Activated CD4-positive, alpha-beta T cell treated with anti-CD3 and anti-CD28 coated beads, Interleukin-2, Interleukin-6, amounts not matched to agents 100 ng/mL and 50 ng/mL, durations not matched to agents 16 hours and 8 hours (primary cell): ENCODE results near the gene CELSR1.

ENCODE experiments used
- DNase-seq: peaks from one replicate; pipeline ENCODE4 v3.0.0-alpha.2; 2020

CELSR1 gene

DNA sequence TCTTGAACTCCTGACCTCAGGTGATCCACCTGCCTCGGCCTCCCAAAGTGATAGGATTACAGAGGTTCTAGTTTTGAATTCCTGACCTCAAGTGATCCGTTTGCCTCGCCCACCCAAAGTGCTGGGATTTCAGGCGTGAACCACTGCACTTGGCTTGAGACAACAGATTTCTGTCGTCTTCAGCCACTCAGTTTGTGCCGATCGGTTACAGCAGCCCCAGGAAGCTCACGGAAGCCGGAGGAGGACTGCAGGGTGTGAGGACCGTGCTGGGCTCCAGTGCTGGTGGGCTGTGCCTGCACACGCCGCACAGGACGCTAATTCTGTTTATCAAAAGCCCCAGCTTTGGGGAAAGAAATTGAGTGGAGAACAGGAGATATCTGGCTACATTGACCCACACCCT, 82.0 kb downstream of the CELSR1 start:
- DNase-seq, result no peak

DNA sequence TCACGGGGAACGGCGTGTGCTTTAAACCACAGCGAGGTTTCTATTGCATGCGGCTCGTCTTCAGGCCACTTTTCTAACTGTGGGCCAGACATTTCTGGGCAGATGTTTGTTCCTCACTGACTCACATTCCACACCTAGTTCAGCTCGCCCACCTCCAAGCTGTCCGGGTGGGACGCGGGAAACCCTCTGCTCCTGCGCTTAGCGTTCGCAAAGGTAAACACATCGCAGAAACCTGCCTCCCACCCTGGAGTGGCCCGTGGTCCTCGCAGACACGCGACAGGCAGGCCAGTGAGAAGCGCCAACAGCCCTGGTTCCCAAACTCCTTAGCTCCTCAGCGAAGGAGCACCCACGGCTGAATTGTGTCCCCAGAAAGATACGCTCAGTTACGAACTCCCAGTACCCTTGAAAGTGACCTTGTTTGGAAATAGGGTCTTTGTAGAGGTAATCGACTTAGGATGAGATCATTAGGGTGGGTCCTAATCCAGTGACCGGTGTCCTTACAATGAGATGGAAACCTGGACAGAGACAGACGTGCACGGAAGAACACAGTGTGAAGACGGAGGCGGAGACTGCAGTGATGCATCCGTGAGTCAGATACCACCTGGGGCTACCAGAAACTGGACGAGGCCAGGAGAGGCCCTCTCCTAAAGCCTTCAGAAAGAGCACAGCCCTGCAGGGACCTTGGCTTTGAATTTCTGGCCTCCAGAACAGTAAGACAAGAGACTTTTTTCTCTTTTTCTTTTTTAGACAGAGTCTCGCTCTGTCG, 82.7 kb downstream of the CELSR1 start:
- no peak for DNase-seq

DNA sequence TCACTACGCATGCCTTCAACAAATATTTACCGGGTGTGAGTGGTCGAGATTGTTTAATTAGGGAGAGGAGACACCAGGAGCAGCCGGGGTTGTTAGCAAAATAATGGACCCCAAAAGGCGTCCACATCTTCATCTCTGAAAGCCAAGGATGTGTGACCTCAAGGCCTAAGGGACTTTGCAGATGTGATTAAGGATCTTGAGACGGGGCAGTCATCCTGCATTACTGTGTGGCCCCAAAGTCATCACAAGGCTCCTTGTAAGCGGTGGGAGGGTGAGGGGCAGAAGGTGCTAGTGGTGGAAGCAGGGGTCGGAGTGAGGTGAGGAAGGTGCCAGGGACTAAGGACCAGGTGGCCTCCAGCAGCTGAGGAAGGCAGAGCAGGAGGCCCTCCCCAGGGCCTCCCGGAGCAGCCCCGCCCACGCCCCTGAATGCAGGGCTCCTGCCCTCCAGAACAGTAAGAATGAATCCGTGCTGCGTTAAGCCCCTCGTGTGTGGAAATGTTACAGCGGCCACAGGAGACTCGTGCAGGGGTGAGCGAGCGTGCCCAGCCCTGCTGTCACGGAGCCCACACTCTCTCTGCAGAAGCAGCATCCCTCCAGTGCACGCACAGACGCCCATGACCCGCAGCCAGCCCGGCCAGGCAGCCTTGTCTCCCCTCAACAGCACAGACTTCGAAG, 83.5 kb downstream of the CELSR1 start:
- no peak for DNase-seq

DNA sequence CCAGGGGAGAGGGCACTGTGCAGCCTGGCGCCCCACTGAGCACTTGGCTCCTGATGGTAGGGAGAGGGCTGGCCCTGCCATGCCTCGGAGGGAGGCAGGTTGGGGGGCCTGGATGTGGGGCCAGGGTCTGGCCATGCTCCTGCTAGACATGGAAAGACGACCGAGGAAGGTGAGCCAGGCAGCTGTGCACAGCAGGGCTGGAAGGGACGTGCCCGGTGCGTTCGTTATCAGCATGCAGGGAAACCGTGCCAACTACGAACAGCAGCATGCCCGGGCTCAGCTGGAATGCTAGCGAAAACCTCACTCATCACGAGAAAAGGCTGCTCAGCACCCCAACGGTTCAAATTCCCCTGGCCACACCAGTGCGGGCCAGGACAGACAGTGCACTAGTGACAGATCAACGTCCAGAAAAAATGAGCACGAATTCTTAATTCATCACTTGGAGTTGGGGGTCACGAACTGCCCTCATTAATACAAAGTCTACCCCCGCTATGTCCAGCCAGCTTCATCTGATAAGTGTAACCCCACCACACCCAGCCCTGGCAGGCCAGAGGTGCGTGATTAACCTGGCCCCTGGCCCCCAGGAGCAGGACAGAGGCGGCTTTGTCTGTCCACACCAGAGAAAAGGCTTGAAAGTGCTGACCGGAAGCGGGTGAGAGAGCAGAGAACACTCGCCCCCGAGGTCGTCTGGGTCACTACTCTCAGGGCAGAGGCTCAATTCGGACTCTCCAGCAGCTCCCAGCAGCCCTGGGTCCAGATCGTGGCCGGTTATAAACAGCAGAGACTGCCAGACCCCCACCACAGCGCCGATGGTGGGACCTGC, 84.2 kb downstream of the CELSR1 start:
- no peak for DNase-seq

DNA sequence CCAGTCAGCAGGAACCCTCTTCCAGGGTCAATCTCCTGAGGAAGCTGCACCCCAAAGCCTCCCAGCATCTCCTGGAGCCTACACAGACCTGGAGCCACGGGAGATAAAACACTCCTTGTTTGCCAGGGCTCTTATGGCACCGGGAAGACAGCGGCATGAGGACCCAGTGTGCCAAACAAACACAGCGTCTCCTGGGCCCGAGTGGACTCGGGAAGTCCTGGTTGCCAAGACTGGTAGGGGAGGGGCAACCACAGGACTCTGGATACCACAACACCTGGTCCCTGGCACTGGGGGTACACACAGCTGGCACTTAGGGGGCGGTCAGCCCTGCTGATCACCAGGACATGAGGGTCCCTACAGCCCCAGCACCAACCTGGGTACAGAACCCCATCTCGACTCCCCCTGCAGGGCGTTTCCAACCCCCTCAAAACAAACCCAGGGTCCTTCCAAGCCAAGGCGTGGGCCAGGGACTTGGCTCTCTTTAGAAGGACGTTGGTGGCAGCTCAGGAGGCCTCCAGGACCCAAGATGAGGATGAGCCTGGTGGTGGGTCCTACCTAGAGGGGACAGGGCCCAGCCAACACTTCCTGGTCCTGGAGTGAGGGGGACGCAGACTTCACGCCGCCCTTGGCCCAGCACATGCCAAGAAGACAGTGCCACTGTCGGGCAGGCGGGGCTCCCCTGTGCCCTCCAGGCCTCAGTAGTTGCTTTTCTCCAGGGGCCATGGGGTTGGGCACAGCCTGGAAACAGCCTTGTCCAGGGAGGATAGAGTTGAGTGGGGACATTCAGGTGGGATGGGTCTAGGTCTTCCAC, 85.0 kb downstream of the CELSR1 start:
- DNase-seq, result no peak

DNA sequence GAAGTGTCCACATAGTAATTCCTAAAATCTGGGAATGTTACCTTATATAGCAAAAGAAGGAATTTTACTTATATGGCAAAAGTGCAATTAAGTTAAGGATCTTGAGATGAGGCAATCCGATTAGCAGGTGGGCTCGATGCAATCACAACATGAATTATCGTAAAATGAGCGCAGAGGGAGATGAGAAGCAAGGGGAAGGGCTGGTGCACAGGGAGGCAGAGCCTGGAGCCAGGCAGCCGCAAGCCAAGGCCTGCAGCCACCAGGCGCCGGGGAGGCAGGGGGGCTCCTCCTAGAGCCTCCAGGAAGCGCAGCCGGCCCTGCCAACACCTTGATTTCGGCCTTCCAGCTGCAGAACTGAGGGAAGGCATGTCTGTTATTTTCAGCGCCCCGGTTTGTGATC, 85.7 kb downstream of the CELSR1 start:
- no peak for DNase-seq

DNA sequence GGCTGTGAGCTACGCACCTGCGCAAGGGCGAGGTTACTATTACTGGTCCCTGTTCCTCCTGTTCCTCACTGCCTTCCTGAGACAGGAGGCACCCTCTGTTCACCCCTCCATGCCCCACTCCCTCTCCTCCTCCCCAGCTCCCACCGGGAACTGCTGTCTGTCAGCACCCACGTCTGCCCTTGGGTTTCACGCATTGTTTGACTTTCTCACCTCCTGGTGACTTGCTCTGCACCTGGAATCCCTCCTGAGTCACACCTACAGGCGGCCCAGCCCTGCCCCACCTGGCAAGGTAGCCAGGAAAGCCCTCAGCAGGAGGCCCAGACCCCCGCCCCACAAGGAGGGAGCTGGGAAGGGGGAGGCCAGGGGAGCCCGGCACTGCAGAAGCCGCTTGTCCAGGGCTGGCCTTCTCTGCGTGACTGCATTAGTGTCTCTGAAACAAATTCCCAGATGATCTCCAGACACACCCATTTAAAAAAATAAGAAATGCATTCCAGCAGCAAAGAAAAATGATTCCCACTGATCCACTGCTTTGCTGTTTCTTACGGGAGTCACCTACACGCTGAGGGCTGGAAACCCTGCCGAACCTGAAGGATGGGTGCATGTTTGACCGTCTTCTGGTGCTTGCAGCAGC, 86.4 kb downstream of the CELSR1 start:
- DNase-seq, result no peak

DNA sequence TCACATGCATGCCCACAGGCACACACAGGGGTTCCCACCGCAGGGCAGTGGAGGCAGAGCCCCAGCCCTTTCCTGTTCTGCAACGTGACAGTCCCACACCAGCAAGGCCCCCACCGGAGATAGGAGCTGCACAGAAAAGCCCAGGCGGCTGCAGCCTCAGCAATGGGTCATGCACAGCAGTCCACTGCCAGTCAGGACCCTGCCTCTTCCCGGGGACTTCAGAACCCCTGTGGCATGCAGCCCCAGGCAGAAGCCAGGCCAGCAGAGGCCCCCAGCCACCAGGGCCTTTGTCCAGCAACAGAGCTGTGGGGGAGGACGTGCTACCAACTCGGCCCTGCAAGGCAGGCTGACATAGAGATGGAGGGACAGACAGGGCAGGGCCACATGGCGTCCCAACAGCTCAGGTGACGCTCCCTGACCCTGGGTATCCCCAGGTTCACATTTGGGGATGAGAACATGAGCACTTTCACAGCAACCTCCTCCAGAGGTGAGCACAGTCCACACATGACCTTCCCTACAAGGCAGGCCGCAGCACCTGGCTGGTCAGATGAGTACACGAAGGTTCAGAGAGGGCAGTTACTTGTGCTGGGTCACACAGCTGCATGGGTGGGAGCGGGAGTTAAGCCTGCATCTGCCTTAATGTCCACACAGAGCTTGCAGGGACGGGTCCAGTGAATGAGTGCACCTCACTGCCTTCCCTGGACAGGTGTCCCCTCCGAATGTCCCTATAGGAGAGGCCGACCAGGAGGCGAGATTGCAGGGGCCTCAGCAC, 87.3 kb downstream of the CELSR1 start:
- no peak for DNase-seq

DNA sequence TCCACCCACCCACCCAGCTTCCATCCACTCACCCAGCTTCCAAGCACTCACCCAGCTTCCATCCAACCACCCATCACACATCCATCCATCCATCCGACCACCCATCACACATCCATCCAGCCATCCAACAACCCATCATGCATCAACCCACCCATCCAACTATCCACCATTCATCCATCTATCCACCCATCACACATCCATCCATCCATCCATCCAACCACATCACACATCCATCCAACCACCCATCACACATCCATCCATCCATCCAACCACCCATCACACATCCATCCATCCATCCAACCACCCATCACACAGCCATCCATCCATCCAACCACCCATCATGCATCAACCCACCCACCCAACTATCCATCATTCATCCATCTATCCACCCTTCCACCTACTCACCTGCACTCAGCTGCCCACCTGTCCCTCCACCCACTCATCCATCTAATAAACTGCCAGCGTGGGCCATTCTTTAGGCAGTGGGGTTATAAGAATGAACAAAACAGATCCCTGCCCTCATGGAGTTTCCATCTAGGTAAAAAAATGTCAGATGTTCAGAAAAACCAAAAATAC, 88.2 kb downstream of the CELSR1 start:
- no peak for DNase-seq

DNA sequence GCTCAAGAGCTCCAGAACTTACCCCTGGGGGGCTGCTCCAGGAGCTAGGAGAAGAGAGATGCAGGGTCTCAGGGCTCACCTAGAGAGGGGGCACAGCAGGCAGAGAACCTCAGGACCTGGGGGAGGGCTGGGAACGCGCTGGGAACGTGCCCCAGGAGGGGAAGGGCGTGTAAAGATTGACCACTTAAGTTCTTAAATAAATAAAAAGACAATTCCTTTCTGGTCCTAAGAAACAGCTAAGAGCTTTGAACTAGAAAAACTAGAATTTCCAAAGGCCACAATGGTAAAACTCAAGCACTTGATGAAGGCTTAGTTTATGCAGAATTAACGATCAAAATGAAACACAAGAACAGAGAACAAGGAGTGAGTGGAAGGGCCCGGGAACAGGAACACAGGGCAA, 89.1 kb downstream of the CELSR1 start:
- DNase-seq, result no peak

DNA sequence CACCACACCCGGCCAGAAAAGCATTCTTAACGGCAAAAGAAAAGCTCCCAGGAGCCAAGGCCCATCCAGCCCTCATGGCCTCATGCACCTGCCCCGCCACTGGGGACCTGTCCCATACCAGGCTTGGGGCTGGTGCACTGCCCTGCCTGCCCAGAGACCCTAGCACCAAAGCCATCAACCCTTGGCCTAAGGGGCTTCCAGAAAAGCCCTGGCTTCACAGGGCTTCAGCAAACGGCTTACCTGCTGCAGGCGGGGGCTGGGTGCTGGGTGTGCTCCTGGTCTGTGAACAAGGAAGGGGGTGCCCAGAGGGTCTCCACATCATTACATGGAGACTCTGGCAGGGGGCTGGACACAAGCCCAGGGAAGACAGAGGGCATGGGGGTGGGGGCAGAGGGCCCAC, 89.5 kb downstream of the CELSR1 start:
- no peak for DNase-seq

DNA sequence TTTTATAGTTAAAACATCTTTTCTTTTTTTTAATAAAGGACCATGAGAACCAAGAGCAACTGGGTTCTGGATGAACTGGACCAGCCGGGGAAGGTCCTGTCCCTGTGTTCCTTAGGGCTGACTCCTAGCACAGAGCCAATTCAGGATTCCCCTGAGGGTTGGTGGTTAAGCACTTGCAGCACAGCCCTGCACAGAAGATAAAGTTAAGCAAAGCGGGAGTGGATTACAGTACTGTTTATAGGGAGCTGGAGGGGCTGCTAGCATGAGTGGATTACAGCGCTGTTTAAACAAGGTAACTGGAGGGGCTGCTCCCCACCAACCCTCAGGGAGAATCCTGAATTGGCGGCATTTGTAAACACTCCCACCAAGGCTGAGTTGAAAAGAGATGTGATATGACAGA, 90.6 kb downstream of the CELSR1 start:
- no peak for DNase-seq

DNA sequence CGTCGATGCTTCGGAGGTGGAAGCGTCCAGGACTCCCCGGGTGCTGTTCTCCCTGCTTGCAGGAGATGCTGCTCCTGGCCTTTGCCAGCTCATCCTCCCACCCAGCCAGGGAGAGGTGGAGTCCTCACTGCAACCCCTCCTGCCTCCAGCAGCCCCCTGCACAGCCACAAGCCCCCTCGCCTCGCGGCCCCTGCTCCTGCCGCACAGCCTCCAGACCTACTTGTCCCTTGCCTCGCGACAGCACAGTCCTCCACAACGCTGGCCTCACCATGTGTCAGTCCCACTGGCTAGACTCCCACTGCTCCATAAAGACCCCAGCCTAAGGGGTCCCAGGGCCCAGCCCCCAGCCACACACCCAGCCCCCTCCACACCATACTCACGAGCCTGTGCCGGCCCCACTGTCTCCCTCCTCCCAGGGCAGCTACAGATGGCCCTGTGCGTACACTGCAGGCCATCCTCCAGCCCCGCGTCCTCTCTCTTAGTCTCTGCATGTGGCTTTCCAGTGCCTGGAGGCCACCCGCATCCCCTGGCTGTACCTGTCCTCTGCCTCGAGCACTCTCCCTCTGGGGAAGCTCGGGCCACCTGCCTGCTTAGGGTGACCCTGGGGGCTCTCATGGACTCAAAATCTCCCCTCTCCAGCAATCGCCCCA, 91.5 kb downstream of the CELSR1 start:
- DNase-seq, result no peak

DNA sequence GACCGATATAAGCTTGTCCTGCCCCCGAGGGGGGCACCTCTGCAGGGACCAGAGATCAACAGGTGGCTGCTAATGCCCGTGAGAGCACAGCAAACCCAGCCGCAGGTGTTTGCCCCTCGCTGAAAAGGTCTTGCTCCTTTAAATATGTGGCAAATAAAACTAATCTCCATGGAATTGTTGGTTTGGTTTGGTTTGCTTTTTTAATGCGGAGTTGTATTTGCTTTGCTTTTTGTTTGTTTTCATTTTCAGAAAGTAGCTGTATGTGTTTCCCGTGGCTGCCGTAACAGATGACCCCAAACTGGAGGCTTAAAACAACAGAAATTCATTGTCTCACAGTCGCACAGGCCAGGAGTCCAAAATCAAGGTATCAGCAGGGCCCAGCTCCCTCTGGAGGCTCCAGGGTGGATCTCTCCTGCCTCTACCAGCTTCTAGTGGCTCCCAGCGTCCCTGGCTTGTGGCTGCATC, 93.0 kb downstream of the CELSR1 start:
- no peak for DNase-seq

DNA sequence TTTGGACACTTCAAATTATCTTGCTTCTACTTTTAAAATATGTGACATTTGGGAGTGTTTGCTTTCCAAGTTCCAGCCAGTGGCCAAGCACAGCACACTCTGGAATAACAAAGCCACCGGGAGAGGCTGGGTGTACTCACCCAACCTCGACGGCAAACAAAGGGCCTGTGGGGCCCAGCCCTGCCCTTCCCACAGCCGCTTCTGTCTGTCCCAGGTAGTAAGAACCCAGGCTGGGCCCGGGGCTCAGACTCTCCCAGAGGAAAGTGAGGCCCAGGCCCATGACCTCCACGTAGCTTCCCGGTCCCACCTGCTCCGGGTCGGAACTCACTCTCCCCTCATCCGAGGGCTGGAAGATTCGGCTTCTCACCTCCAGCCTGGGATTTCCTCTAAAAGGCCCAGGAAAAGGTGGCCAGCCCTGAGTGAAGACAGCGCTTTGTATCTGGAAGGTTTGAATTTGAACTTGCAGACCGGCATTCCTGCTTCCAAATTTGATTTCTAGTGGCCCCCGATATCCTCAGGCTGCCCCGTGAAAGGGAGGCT, 93.5 kb downstream of the CELSR1 start:
- DNase-seq, result no peak

DNA sequence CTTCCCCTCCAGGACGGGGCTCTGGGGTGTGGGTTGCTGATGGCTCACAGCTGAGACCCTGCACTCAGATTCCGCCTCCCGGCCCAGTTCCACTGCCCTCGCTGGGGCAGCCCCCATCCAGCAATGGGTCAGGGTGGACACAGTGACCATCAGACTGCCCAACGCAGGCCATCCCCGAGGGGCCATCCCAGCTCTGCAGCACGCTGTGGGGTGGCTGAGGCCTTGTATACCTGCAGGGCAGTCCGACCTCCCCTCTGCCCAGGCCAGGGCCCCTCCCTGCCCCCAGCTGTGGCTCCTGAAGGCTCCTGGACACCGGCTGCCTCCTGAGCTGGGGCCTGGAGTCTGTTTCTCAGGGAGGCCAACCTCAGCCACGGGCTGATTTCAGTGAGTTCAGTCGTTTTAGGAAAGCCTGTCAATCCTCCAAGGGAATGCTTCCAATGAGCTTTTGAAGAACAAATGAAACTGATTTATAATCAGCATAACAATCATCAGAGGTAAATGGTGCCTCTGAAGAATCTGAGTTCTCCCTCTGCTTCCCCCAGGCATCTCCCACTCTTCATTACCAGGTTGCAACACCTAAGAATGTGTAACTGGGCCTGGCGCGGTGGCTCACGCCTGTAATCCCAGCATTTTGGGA, 95.1 kb downstream of the CELSR1 start:
- DNase-seq, result no peak

DNA sequence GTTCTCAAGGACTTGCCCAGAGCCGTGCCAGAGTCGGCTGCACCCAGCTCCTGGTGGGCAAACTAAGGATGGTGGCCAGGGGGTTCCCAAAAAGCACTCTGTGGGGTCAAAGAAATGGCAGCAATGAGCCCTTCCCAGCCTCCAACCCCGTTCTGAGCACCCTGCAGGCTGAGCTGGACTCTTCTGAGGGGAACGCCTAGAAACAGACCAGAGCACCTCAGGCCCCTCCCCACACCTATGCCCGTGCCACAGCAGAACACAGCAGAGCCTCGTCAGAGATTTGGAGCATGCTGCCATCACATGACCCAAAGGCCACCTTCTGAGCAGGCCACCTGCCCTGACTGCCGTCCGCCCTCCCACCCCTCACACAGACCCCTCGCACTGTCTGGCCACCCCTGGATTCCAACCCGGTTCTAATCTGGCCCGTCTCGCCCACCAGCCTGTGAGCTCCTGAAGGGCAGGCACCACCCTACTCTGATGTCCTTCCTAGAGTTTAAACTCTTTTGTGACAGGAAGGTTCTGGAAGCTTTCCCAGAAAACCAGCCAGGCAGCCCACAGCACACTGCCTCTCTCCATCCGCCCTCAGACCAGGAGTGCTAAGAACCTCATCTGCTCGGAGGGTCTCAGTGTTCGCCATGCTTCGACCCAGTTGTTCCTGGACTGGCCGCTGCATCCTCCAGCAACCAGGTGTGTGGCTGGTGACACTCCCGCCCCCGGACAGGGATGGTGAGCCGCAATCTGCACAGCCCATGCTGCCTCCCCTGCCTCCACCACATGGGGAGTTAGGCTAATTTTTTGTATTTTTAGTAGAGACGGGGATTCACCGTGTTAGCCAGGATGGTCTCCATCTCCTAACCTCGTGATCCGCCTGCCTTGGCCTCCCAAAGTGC, 97.6 kb downstream of the CELSR1 start:
- DNase-seq, result no peak

DNA sequence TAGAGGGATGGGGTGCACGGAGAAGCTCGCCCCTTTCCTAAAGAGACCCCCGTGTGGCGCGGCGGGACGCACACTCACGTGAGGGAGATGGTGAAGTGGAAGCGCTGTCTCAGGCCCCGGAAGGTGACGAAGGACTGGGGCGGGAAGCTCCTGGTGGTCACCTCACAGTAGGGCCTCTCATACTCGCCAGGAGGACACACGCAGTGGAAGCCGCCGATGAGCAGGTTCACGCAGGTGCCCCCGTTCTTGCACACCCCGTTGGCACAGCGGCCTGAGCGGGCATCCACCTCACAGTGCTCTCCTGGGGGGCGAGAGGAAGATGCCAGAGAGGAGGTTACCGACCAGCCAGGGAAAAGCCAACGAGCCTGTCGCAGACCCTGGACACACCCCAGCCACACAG, 98.3 kb downstream of the CELSR1 start:
- DNase-seq, result no peak
